Kidney glomerular epithelial cell (primary cell): Measurements from ENCODE around the gene DENND5A.
A peak's percentile ranks its signal among the peaks of the same experiment; 100 is the strongest.
"Not testable (repeated sequence)": the region's sequence is repeated elsewhere in the genome, so short reads cannot be mapped to it uniquely, and the experiment has no call there.

ENCODE experiments used
- DNase-seq: peaks from one replicate; lab custom pipeline; 2025; lab: John Stamatoyannopoulos, UW

Gene DENND5A

DNA sequence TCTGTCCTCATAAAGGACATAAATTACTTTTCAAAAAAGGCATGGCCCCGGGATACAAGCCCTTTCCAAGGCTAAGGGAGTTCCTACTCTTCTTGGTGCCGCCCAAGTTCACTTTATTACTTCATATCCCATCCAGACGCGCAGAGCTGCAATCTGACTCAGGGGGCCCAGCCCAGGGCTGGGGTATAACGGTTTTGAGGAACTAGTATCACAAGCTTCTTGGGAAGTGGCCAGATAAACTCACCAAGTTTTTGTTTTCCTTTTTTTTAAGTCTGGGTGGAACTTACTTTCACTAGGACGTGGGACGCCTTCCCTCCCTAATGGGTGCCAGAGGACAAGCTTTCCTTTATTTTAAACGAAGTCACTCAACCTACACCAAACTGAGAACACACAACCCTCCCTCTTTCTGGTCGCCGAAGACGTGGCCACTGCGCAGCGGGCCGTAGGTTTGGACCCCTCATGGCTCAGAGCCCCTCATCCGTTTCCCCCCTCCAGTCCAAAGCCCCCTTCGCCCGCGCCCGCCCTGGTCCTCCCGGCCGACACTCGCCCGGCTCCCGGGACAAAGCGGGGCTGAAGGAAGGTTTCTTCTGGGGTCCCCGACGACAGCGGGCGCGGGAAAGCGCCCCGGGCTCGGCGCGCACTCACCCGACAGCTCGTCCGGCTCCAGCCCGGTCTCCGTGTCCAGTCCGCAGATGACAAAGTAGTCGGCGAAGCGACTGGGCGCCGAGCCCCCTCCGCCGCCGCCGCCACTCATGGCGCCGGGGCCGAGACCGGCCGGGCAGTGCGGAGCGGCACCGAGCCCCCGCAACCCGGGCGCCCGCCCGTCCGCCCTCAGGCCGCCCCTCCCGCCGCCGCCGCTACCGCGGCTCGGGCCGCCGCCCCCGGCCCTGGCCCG, 587 bp downstream of the DENND5A start:
- DNase-seq, result peak; percentile 82

DNA sequence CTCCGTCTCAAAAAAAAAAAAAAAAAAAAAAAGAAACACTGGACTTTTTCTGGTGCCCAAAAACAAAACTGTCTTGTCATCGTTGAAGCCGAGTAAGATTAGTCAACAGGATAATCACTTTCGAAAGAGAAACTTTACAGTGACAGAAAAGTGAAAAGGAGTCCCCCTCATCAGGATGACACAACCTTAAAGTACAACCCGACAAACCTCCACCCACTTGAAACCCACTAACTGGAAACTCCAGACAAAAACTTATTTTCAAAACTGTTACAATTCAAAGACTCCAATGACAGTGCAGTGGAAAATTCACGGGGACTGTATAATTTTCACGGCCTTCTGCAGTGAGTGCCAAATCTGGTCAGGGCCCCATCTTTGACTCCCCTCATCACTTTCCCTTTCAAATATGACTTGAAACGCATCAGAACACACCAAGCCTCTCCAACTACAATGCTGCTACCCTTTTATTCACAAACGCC, 1.3 kb downstream of the DENND5A start:
- DNase-seq, result peak; percentile 82

DNA sequence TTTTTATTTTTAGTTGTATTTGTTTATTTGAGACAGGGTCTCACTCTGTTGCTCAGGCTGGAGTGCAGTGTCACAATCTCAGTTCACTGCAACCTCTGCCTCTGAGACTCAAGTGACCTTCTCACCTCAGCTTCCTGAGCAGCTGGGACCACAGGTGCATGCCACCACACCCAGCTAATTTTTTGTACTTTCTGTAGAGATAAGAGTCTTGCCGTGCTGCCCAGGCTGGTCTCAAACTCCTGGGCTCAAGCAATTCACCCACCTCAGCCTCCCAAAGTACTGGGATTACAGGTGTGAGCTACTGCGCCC, 4.4 kb downstream of the DENND5A start:
- not testable (repeated sequence) for DNase-seq

- DNase-seq, result no peak
Observed at GRCh38 chr11:9259981-9260837, 4.9 kb downstream of the DENND5A start.

GRCh38 chr11:9258279-9258678, 6.9 kb downstream of the DENND5A start:
- not testable (repeated sequence) for DNase-seq

- DNase-seq, result no peak
Observed at GRCh38 chr11:9254416-9254815, 10.7 kb downstream of the DENND5A start.

DNA sequence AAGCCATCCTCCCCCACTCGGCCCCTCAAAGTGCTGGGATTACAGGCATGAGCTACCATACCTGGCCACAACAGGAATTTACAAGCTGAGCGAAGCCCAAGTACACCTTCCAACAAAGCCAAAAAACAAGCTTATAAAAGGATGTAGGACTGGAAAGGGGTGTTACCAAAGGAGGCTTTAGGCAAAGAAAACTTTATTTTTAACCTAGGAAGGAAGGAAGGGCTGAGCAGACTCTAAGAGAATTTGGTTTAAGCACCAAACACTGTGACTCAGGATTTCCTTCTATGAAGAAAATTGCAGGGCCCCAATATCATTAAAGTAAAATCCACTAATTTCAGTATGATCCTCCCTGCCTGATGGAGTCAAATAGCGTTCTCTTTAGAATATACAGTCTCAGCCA, 12.1 kb downstream of the DENND5A start:
- DNase-seq, result no peak

DNA sequence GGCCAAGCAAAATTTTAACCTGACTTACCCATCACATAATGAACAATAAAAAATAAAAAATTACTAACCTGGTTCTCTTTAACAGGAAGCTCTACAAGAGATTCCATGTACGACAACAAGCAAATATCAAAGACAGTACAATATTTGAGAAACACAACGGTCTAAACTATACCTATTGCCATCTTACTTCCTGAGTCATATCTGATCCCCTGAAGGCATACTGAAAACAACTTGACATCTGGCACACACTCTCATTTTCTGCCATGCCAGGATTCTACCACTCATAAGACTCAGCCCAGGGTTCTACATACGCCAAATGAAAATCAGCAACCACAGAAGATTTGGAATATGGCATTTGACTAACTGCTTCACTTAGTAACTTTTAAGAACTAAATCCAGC, 13.8 kb downstream of the DENND5A start:
- no peak for DNase-seq

DNA sequence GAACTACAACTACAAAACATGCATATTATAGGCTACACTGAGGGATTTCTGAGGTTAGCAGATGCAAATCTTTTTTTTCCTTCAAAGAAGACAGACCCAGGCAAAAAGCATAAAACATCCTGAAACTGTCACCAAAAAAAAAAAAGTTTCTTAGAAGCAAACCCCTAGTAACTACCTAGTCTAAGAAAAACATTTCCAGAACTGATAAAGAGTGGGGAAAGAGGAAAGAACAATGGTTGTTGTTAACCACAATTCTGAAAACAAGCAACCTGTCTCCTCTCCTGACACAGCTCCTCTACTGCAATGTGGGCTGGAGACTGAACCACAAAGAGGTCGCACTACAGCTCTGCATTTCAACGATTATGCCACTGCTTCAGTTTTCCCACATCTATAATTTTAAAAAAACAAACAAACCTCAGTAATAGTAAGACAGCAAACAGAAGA, 15.0 kb downstream of the DENND5A start:
- DNase-seq, result no peak

GRCh38 chr11:9249252-9249651, 15.9 kb downstream of the DENND5A start:
- DNase-seq, result no peak

GRCh38 chr11:9247863-9248262, 17.3 kb downstream of the DENND5A start:
- no peak for DNase-seq

GRCh38 chr11:9236242-9236641, 28.9 kb downstream of the DENND5A start:
- DNase-seq, result not testable (repeated sequence)

- DNase-seq, result no peak
Observed at GRCh38 chr11:9232482-9232881, 32.7 kb downstream of the DENND5A start.

DNA sequence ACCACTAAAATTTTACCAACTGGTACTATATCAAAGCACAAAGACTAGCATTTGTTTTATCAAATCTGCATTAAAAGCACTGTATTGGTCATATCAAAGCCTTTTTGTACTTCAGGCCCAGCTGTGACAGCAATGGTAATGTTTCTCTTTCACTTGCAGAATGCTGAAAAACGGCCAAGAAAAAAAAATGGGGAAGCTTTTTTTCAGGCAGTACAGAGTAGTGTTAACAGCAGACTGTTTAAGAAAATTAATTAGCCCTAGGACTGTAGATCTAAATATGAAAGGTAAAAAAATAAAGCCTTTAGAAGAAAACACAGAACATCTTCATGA, 33.3 kb downstream of the DENND5A start:
- no peak for DNase-seq

- no peak for DNase-seq
Observed at GRCh38 chr11:9230296-9230695, 34.9 kb downstream of the DENND5A start.

GRCh38 chr11:9228091-9228490, 37.1 kb downstream of the DENND5A start:
- no peak for DNase-seq

GRCh38 chr11:9225748-9226298, 39.3 kb downstream of the DENND5A start:
- DNase-seq, result no peak

- DNase-seq, result no peak
Observed at GRCh38 chr11:9222654-9223053, 42.5 kb downstream of the DENND5A start.

- DNase-seq, result not testable (repeated sequence)
Observed at GRCh38 chr11:9220853-9221252, 44.3 kb downstream of the DENND5A start.

- DNase-seq, result no peak
Observed at GRCh38 chr11:9219572-9219971, 45.6 kb downstream of the DENND5A start.

GRCh38 chr11:9219115-9219514, 46.0 kb downstream of the DENND5A start:
- DNase-seq, result peak; percentile 7

DNA sequence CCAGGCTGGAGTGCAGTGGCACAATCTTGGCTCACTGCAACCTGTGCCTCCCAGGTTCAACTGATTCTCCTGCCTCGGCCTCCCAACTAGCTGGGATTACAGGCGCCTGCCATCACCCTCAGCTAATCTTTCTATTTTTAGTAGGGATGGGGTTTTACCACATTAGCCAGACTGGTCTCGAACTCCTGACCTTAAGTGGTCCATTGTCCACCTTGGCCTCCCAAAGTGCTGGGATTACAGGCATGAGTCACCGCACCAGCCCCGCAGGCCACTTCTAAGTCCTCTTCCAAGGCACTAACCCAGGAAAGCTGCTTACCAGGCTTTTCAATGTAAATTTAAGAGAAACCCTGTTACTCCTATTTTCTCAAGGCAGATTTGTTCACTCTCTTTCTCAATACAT, 50.4 kb downstream of the DENND5A start:
- DNase-seq, result no peak

GRCh38 chr11:9211322-9211721, 53.8 kb downstream of the DENND5A start:
- no peak for DNase-seq
